Hippocampal formation (tissue), 2 donors: ENCODE data around the gene SNX20.

Experiments
- DNase-seq, 2 donors: peaks; one replicate each; lab custom pipeline; 2025; lab: John Stamatoyannopoulos, UW

The SNX20 gene

GRCh38 chr16:50634947-50635346 is 46.2 kb downstream of the SNX20 start:
- DNase-seq: no peak

DNA sequence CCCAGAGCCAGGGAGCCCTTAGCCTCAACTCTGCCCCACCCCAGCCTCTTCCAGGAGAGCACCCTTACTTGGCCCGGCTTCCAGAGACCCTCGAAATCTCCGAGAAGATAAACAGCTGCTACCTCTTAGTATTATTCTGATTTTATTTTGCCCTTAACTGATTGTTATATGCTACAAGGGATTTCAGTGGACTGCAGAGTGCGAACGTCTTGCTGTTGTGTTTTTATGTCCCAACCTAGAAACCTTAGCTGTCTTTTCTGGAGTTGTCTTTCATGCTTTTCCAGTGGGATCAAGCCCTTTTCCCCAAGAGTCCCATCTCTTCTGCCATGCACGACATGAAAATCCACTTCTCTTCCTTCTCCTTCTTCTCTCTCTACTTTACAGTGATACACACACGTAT is 47.0 kb downstream of the SNX20 start:
- DNase-seq: no peak

DNA sequence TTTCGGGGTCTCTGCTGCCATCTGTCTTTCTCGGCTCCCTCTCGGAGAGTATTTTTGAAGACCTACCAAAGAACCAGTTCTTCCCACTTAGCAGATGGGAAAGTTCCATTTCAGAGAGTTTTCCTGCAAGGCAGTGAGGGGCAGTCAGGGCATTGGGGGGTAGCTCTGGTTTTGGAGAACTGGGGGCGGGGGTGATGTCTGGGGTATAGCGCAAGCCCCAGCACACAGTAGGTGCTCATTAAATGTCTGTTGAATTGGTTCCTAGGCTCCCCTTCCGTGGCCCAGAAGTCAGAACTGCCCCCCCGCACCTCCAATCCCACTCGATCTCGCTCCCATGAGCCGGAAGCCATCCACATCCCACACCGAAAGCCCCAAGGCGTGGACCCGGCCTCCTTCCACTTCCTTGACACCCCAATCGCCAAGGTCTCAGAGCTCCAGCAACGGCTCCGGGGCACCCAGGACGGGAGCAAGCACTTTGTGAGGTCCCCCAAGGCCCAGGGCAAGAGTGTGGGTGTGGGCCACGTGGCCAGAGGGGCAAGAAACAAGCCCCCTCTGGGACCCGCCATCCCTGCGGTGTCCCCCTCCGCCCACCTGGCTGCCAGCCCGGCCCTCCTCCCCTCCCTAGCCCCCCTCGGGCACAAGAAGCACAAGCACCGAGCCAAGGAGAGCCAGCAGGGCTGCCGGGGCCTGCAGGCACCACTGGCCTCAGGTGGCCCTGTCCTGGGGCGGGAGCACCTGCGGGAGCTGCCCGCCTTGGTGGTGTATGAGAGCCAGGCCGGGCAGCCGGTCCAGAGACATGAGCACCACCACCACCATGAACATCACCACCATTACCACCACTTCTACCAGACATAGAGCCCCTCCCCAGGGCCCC is 47.9 kb downstream of the SNX20 start:
- DNase-seq: no peak

DNA sequence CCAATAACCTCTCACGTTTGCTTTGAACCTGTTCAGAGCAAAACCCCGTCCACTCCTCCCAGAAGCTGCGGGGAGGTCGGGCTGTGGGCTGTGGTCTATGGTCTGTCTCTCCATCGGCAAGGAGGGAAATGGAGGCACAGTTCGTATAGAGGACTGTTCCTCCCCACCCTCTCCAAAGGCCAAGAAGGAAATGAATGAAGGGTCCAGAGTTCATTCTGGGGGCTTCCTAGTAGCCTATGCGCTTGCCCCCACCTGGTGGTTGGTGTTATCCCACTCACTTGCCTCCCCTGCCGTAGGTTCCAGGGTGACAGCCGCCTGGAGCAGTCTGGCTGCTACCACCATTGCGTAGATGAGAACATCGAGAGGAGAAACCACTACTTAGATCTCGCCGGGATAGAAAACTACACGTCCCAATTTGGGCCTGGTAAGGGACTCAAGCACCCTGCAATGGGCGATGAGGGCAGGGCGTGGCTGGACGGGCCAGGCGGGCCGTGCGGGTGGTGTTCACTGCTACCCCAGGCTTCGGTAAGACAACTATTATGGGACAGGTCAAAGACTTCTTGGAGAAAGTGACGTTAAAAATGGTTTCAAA is 49.0 kb downstream of the SNX20 start:
- no peak for DNase-seq

GRCh38 chr16:50631249-50631984 is 49.7 kb downstream of the SNX20 start:
- no peak for DNase-seq

- DNase-seq: no peak
Observed at GRCh38 chr16:50630394-50631020, 50.6 kb downstream of the SNX20 start.

GRCh38 chr16:50629334-50629733 is 51.8 kb downstream of the SNX20 start:
- no peak for DNase-seq

DNA sequence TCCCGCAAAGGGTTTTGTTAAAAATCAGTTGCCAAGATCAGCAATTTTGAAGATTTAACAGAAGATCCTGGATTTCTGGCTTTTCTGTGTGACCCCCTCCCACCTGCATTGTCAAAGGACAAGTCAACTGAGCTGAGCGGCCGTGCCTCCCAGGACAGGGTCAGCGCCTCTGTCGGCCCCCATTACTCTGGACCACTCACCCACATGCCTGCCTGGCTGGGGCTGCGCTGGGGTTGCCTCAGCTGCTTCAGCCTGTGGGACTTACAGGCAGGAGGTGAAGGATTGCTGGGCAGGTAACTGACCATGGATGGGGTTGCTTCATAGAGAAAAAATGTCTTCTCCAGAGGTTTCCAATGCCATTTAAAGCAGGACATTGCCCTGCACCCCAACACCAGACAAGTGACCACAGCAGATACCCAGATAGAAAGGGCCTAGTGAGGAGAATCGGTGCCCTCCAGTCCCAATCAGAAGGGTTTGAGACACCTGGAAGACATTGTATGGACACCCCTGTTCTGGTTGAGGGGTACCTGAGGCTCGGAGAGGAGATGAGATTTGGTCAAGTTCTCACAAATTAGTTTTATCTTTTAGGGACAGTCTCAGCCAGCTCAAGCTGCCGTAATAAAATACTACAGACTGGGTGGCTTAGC is 52.8 kb downstream of the SNX20 start:
- DNase-seq: no peak

GRCh38 chr16:50627419-50627818 is 53.7 kb downstream of the SNX20 start:
- no peak for DNase-seq

- DNase-seq: no peak
Observed at GRCh38 chr16:50626868-50627267, 54.2 kb downstream of the SNX20 start.

- DNase-seq: no peak
Observed at GRCh38 chr16:50625374-50625773, 55.7 kb downstream of the SNX20 start.

DNA sequence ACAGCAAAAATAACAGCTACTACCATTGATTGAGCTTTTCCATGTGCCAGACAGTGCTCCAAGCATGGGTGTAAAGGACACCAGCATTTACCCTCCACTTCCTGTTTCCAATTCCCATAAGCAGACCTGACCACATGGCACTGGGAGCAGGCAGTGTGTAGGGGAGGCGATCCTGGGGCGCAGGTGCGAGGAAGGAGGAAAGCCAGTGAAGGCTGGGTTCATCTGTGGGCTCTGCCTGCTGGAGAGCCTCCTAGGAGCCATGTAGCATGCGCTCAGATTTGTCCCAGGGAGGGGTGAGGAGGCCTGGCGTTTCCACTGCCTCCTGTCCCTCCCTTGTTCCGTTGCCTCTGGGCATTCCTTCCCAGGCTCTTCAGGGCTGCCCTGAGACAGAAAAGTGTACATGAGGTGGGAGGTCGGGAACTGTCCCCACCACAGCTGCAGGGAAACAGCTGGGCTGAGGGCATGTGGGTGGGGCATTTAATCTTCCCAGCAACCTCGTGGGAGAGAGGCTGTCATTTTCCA is 56.6 kb downstream of the SNX20 start:
- no peak for DNase-seq

GRCh38 chr16:50622643-50623369 is 58.3 kb downstream of the SNX20 start:
- DNase-seq: no peak

GRCh38 chr16:50622029-50622428 is 59.1 kb downstream of the SNX20 start:
- no peak for DNase-seq
